ENCODE results near the gene DIP2A.

DNA sequence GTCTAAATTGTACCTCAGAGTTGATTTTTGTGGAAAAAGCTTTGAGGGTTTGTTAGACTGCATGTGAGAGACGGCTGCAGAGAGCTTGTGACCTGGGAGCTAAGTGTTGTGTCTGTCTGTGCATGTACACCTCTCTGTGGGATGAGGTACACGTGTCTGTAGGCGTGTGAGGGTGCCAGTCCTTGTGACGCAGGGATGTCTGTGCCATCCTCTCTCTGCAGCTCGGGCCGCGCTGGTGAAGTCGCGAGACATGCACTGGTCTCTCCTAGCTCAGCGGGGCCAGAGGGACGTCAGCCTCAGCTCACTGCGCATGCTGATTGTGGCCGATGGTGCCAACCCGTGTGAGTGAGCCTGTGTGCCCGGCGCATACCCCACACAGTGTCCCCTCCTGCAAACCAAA is 79.6 kb downstream of the DIP2A start:
- TF ChIP-seq, protein P1, sequence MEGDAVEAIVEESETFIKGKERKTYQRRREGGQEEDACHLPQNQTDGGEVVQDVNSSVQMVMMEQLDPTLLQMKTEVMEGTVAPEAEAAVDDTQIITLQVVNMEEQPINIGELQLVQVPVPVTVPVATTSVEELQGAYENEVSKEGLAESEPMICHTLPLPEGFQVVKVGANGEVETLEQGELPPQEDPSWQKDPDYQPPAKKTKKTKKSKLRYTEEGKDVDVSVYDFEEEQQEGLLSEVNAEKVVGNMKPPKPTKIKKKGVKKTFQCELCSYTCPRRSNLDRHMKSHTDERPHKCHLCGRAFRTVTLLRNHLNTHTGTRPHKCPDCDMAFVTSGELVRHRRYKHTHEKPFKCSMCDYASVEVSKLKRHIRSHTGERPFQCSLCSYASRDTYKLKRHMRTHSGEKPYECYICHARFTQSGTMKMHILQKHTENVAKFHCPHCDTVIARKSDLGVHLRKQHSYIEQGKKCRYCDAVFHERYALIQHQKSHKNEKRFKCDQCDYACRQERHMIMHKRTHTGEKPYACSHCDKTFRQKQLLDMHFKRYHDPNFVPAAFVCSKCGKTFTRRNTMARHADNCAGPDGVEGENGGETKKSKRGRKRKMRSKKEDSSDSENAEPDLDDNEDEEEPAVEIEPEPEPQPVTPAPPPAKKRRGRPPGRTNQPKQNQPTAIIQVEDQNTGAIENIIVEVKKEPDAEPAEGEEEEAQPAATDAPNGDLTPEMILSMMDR (IDR thresholded peaks at IDR 0.05; ENCODE audit: insufficient read depth, low read length, poor library complexity, severe bottlenecking), result no peak
- no peak for TF ChIP-seq EZH2phosphoT487 (conservative IDR thresholded peaks at IDR 0.05; ENCODE audit: low read length)

Measured in SU-DHL-6 (cell line).